CD14-positive monocyte (primary cell): ENCODE data around the gene BCR. TPM values are rescaled to one million over a fixed set of nuclear protein-coding genes. Genes with fewer than 3 reads are reported as not detected.
"Not testable (repeated sequence)": the region's sequence is repeated elsewhere in the genome, so short reads cannot be mapped to it uniquely, and the experiment has no call there.

Experiments used
- DNase-seq, 3 donors: peaks; one replicate each; pipeline ENCODE4 v3.0.0-alpha.2; 2011 to 2022
- H2AFZ ChIP-seq: 2 replicates; pipeline ENCODE4 v1.6.0; 2012; ENCODE audit warnings: mild to moderate bottlenecking, low read depth, low read length, inconsistent platforms; ENCODE audit not compliant: insufficient read depth, poor library complexity, severe bottlenecking
- H3K27ac ChIP-seq, 2 donors: 1 replicate in 1 of 2; 2 replicates in 1 of 2; pipeline ENCODE4 v1.5.1; 2012 to 2013; ENCODE audit warnings: low read length in 2 of 2, control low read depth in 1 of 2, inconsistent platforms in 1 of 2, low read depth in 1 of 2, mild to moderate bottlenecking in 1 of 2
- H3K27me3 ChIP-seq, 2 donors: one replicate each; pipeline versions ENCODE4 v1.6.0 to v1.6.1; 2011 to 2013; ENCODE audit warnings: low read length in 2 of 2; ENCODE audit not compliant: control insufficient read depth in 2 of 2, insufficient read depth in 2 of 2
- H3K36me3 ChIP-seq, 2 donors: replicated peaks in 1 of 2; 1 replicate in 1 of 2; 2 replicates in 1 of 2; pipeline versions ENCODE4 v1.5.1 to v1.6.1; 2012 to 2013; ENCODE audit warnings: low read length in 2 of 2, control low read depth in 1 of 2, inconsistent platforms in 1 of 2, mild to moderate bottlenecking in 1 of 2; ENCODE audit not compliant: insufficient read depth in 2 of 2, control insufficient read depth in 1 of 2
- H3K4me1 ChIP-seq, 2 donors: 1 replicate in 1 of 2; 2 replicates in 1 of 2; pipeline versions ENCODE4 v1.5.1 to v1.6.1; 2012 to 2013; ENCODE audit warnings: low read length in 2 of 2, control low read depth in 1 of 2, inconsistent platforms in 1 of 2, mild to moderate bottlenecking in 1 of 2, moderate library complexity in 1 of 2; ENCODE audit not compliant: insufficient read depth in 2 of 2, control insufficient read depth in 1 of 2
- H3K4me2 ChIP-seq: replicated peaks from 2 replicates; pipeline ENCODE3; 2012; ENCODE audit warnings: low read length, moderate library complexity, mild to moderate bottlenecking; ENCODE audit not compliant: poor library complexity, severe bottlenecking; ENCODE audit errors: extremely low read depth
- H3K4me3 ChIP-seq, 3 experiments: fragments of 200-600 bp in 1 of 3; sonication (generic) in 1 of 3; replicated peaks in 1 of 3; 1 replicate in 2 of 3; 2 replicates in 1 of 3; pipeline ENCODE4 v1.5.1; 2011 to 2013; ENCODE audit warnings: low read length in 3 of 3, mild to moderate bottlenecking in 3 of 3, control low read depth in 2 of 3, low read depth in 2 of 3, inconsistent platforms in 1 of 3, moderate library complexity in 1 of 3
- H3K79me2 ChIP-seq: 2 replicates; pipeline ENCODE4 v1.6.0; 2012; ENCODE audit warnings: mild to moderate bottlenecking, control low read depth, inconsistent platforms, low read length, moderate library complexity; ENCODE audit not compliant: insufficient read depth
- H3K9ac ChIP-seq: 2 replicates; pipeline ENCODE4 v1.6.0; 2017; ENCODE audit warnings: low read length, mild to moderate bottlenecking; ENCODE audit not compliant: insufficient read depth, poor library complexity, severe bottlenecking
- H3K9me3 ChIP-seq, 2 donors: replicated peaks in 1 of 2; 1 replicate in 1 of 2; 2 replicates in 1 of 2; pipeline versions ENCODE4 v1.5.1 to v1.6.1; 2012 to 2013; ENCODE audit warnings: low read length in 2 of 2, control low read depth in 1 of 2; ENCODE audit not compliant: control insufficient read depth in 1 of 2, insufficient read depth in 1 of 2
- H4K20me1 ChIP-seq: 2 replicates; pipeline ENCODE4 v1.6.0; 2012; ENCODE audit warnings: mild to moderate bottlenecking, low read length, control low read depth, moderate library complexity; ENCODE audit not compliant: insufficient read depth
- H3K27ac Mint-ChIP-seq, 7 donors: one replicate each; pipeline ENCODE4 v1.8.0; 2020; ENCODE audit warnings: mild to moderate bottlenecking in 7 of 7, mixed read lengths in 7 of 7, moderate library complexity in 6 of 7, inconsistent platforms in 2 of 7
- H3K27me3 Mint-ChIP-seq, 3 donors: one replicate each; pipeline ENCODE4 v1.8.0; 2021 to 2022; ENCODE audit warnings: low read depth in 3 of 3, mild to moderate bottlenecking in 3 of 3, mixed read lengths in 3 of 3, moderate library complexity in 3 of 3, inconsistent platforms in 1 of 3
- H3K36me3 Mint-ChIP-seq, 2 donors: one replicate each; pipeline ENCODE4 v1.8.0; 2020; ENCODE audit warnings: mixed read lengths in 2 of 2, inconsistent platforms in 1 of 2, mild to moderate bottlenecking in 1 of 2
- H3K4me1 Mint-ChIP-seq: one replicate; pipeline ENCODE4 v1.8.0; 2020; ENCODE audit warnings: mild to moderate bottlenecking, mixed read lengths
- H3K4me3 Mint-ChIP-seq, 2 donors: one replicate each; pipeline ENCODE4 v1.8.0; 2020; ENCODE audit warnings: mild to moderate bottlenecking in 2 of 2, mixed read lengths in 2 of 2, moderate library complexity in 1 of 2
- H3K9me3 Mint-ChIP-seq, 7 donors: one replicate each; pipeline ENCODE4 v1.8.0; 2020 to 2022; ENCODE audit warnings: mixed read lengths in 7 of 7, mild to moderate bottlenecking in 6 of 7, moderate library complexity in 6 of 7, inconsistent platforms in 2 of 7
- whole genome bisulfite sequencing: methylation state at CpG from one replicate; pipeline ENCODE4 v1.1.5; 2013; ENCODE audit warnings: missing lambda C conversion rate; ENCODE audit not compliant: insufficient coverage; 5-methylcytosine and 5-hydroxymethylcytosine counted together
- intact Hi-C, 2 donors: fragments of 100-400 bp; cut with micrococcal nuclease; formaldehyde crosslinking; loops; one replicate each; pipeline versions ENCODE4 v1.15.0 to v1.15.1; 2023
- polyA plus RNA-seq, 3 donors: library from polyadenylated mRNA; depleted of rRNA in 1 of 3; unstranded in 2 of 3; stranded (reverse) in 1 of 3; fragments of 300-500 nt in 2 of 3; fragments of >200 nt in 1 of 3; fragmentation: Illumina TruSeq in 2 of 3; gene quantifications; 1 replicate in 2 of 3; 2 replicates in 1 of 3; pipeline ENCODE4 v1.2.3, GENCODE V29; 2012 to 2021

Gene BCR
- polyA plus RNA-seq, 3 donors: 0.97 to 20.9 (median 0.97) TPM

GRCh38 chr22:23309261-23309660, 129.0 kb downstream of the BCR start:
- H3K9me3 ChIP-seq, H3K27ac ChIP-seq, DNase-seq, H3K4me3 Mint-ChIP-seq, H3K4me1 ChIP-seq, H3K27me3 ChIP-seq, H3K9ac ChIP-seq, H3K79me2 ChIP-seq, H3K27me3 Mint-ChIP-seq, intact Hi-C loops, H3K9me3 Mint-ChIP-seq, H3K4me3 ChIP-seq, H3K4me2 ChIP-seq, H3K4me1 Mint-ChIP-seq, H3K27ac Mint-ChIP-seq, H2AFZ ChIP-seq, H4K20me1 ChIP-seq: not testable (repeated sequence)
- no CpG with 5 or more reads among the region's 12 CpGs for WGBS
- peaks cover 21 to 49% of the 10 kb centered on the region in 2 donors for H3K36me3 Mint-ChIP-seq
- H3K36me3 ChIP-seq: peaks cover 25 to 48% of the 10 kb centered on the region in 2 donors

GRCh38 chr22:23310443-23311097, 130.3 kb downstream of the BCR start:
- H3K27ac ChIP-seq, H3K9me3 ChIP-seq, H3K4me3 ChIP-seq, H3K4me3 Mint-ChIP-seq, H3K9ac ChIP-seq, H3K4me1 ChIP-seq, H3K4me2 ChIP-seq, H3K4me1 Mint-ChIP-seq, H3K9me3 Mint-ChIP-seq, H4K20me1 ChIP-seq, H3K27me3 ChIP-seq, DNase-seq, H3K27me3 Mint-ChIP-seq, H2AFZ ChIP-seq, intact Hi-C loops, H3K79me2 ChIP-seq: not testable (repeated sequence)
- peaks cover 29 to 42% of the 10 kb centered on the region in 2 donors for H3K36me3 ChIP-seq
- whole genome bisulfite sequencing: no CpG with 5 or more reads among the region's 15 CpGs
- peaks cover 21 to 50% of the 10 kb centered on the region in 2 donors for H3K36me3 Mint-ChIP-seq
- H3K27ac Mint-ChIP-seq: peak overlapping the region in 1 of 7 donors; percentile 22

GRCh38 chr22:23311635-23312420, 131.5 kb downstream of the BCR start:
- H3K79me2 ChIP-seq, DNase-seq, H3K9me3 ChIP-seq, H3K9me3 Mint-ChIP-seq, H2AFZ ChIP-seq, H3K27me3 Mint-ChIP-seq, H3K4me1 Mint-ChIP-seq, H3K4me2 ChIP-seq, H3K4me3 Mint-ChIP-seq, H3K4me3 ChIP-seq, intact Hi-C loops, H3K27me3 ChIP-seq, H4K20me1 ChIP-seq, H3K4me1 ChIP-seq, H3K9ac ChIP-seq, H3K27ac ChIP-seq: not testable (repeated sequence)
- Mint-ChIP-seq H3K36me3 (peaks cover 21 to 48% of the 10 kb centered on the region in 2 donors), H3K27ac (peak overlapping the region in 1 of 7 donors; percentile 61)
- WGBS: 95% methylated on average over 9 of the region's 18 CpGs
- peaks cover 25 to 36% of the 10 kb centered on the region in 2 donors for H3K36me3 ChIP-seq
